ENCODE results near the gene FGA.

Gene FGA

DNA sequence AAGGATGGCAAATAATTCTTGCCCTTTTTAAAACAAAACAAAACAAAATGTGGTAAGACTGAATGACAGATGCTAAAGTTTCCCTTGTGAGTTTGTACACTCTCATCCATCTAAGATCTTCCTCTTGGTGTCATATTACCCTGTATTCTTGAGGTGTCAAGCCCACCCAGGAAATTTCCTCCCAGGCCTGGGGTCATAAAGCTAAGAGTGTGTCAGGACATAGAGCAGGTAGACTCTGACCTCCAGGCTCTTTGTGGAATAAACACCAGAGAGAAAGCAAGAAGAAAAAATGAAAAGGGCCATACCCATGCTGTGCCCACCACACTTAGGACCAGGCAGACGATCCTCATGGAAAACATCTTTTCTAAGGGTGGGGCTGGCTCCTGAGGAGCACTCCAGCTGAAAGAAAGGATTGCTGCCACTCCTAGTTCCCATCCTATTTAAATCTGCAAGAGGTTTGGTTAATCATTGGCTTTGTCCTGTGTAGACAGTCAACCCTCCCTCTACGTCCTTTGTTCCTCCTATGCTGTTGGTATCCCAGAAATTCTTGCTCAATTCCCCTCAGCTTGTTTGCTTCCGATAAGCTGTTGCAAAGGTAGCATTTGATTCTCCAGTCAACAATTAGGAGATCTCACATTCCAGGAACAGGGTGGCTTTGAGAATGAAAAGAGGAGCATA, at the start of gene FGA:
Gene FGA (minus strand): TSS at position 414 of the 678 bp plus-strand sequence. CDS start 55 bp downstream, at position 359.
- Histone ChIP-seq H3K9me3 (ENCODE audit: control insufficient read depth, low read length) (no peaks in the 10 kb centered on the region), H3K36me3 (ENCODE audit: control insufficient read depth, insufficient read depth, low read length) (no peaks in the 10 kb centered on the region), H3K4me3 (ENCODE audit: low read length) (no peak within 1 kb of the TSS), H3K4me1 (ENCODE audit: control insufficient read depth, insufficient read depth, low read length) (no peaks in the 10 kb centered on the region), H3K9ac (ENCODE audit: low read length) (no peak within 1 kb of the TSS), H3K27me3 (ENCODE audit: control insufficient read depth, insufficient read depth, low read length) (no peaks in the 10 kb centered on the region)

DNA sequence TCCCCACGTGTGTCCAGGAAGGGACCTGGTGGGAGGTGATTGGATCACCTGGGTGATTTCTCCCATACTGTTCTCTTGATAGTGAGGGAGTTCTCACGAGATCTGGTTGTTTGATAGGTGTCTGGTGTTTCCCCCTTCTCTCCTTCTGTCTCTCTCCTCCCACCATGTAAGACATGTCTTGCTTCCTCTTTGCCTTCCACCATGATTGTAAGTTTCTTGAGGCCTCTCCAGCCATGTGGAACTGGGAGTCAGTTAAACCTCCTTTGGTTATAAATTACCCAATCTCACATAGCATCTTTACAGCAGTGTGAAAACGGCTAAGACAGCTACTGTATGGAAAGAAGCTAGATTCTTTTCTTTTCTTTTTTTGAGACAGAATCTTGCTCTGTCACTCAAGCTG, 43.5 kb upstream of the FGA start:
- Histone ChIP-seq H3K27me3 (ENCODE audit: control insufficient read depth, insufficient read depth, low read length) (no peaks in the 10 kb centered on the region), H3K9ac (ENCODE audit: low read length) (no peak overlapping the region)

GRCh38 chr4:154631828-154632227, 41.3 kb upstream of the FGA start:
- Histone ChIP-seq H3K9me3 (ENCODE audit: control insufficient read depth, low read length) (no peaks in the 10 kb centered on the region), H3K27me3 (ENCODE audit: control insufficient read depth, insufficient read depth, low read length) (peaks cover 19% of the 10 kb centered on the region), H3K4me1 (ENCODE audit: control insufficient read depth, insufficient read depth, low read length) (no peaks in the 10 kb centered on the region)

More for the DNA sequence above, 43.5 kb upstream of the FGA start:
- Histone ChIP-seq H3K36me3 (ENCODE audit: control insufficient read depth, insufficient read depth, low read length) (no peaks in the 10 kb centered on the region), H3K9me3 (ENCODE audit: control insufficient read depth, low read length) (no peaks in the 10 kb centered on the region), H3K4me1 (ENCODE audit: control insufficient read depth, insufficient read depth, low read length) (no peaks in the 10 kb centered on the region), H3K4me3 (ENCODE audit: low read length) (no peak overlapping the region)

DNA sequence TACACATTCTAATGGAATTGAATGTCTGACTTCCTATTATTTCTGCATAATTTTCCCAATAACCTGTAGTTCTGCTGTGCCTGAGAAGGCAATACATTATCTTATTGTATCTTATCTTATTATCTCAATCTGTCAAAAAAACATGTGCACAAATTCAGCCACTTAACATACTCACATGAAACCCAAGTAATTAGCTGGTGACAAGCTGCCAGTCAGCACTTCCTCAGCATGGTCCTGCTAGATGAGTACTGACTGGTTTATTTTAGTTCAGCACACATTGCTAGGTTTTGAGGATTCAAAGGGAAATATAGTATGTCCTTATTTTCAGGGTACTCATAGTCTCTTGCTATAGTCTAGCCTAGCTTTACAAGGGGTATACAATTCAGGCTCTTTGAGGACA, 39.8 kb upstream of the FGA start:
- no peaks in the 10 kb centered on the region for H3K36me3 ChIP-seq (ENCODE audit: control insufficient read depth, insufficient read depth, low read length)
- no peak overlapping the region for H3K4me3 ChIP-seq (ENCODE audit: low read length)
- no peaks in the 10 kb centered on the region for H3K4me1 ChIP-seq (ENCODE audit: control insufficient read depth, insufficient read depth, low read length)
- H3K9ac ChIP-seq (ENCODE audit: low read length) = no peak overlapping the region
- H3K9me3 ChIP-seq (ENCODE audit: control insufficient read depth, low read length) = no peaks in the 10 kb centered on the region
- peaks cover 22% of the 10 kb centered on the region for H3K27me3 ChIP-seq (ENCODE audit: control insufficient read depth, insufficient read depth, low read length)

More at GRCh38 chr4:154631828-154632227, 41.3 kb upstream of the FGA start:
- Histone ChIP-seq H3K36me3 (ENCODE audit: control insufficient read depth, insufficient read depth, low read length) (no peaks in the 10 kb centered on the region), H3K4me3 (ENCODE audit: low read length) (no peak overlapping the region), H3K9ac (ENCODE audit: low read length) (no peak overlapping the region)

DNA sequence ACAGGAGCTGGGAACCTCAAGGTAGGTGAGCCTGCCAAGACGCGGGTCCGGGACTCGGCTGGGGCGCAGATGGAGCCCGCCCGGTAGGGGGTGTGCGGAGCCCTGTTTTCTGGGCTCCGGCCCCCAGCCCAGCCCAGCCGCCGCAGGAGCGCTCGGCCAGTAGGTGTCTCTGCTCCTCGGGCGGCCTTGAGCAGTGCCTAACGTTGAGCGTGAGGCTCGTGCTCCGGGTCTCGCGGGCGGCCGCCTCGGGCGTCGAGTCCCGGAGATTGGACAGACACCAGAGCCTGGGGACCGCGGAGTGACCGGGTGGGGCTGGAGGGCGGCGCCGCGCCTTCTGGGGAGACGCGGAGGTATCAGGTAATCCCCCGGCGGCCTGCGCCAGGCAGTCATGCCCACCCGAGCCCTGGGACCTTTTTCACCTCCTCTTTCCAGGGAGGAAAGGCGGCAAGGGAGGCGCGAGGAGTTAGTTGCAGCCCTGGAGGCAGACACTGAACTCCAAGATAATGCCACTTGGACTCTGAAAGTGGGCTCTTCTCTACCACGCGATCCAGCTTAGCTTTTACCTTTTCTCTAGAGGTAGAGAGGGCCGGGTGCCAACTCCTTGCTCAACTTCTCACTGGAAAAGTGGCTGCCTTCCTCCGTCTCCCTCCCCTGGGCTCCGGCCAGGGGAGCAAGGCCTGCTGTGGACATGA, 36.4 kb upstream of the FGA start:
- Histone ChIP-seq H3K27me3 (ENCODE audit: control insufficient read depth, insufficient read depth, low read length) (peaks cover 22% of the 10 kb centered on the region), H3K9ac (ENCODE audit: low read length) (peak overlapping the region; percentile 31), H3K4me1 (ENCODE audit: control insufficient read depth, insufficient read depth, low read length) (no peaks in the 10 kb centered on the region), H3K36me3 (ENCODE audit: control insufficient read depth, insufficient read depth, low read length) (no peaks in the 10 kb centered on the region), H3K9me3 (ENCODE audit: control insufficient read depth, low read length) (no peaks in the 10 kb centered on the region), H3K4me3 (ENCODE audit: low read length) (no peak overlapping the region)

DNA sequence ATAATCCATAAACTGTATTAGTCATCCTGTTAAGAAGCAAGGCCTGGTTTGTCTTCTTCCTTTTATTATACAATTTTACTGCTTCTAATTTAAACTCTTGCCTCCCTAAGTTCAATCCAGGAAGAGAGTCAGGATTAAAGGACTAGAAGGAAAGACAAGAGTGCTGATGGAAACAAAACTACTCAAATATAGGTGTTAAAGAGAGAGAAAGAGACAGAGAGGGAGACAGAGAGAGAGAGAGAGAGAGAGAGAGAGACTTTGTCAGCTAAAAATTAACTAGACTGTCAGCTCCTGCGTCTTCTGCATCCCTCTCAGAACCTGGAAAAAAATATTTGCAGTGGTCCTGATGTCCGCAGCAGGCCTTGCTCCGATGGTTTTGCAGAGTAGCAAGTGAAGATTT, 35.4 kb upstream of the FGA start:
- no peaks in the 10 kb centered on the region for H3K36me3 ChIP-seq (ENCODE audit: control insufficient read depth, insufficient read depth, low read length)
- H3K9ac ChIP-seq (ENCODE audit: low read length) = no peak overlapping the region
- H3K9me3 ChIP-seq (ENCODE audit: control insufficient read depth, low read length) = no peaks in the 10 kb centered on the region
- peaks cover 22% of the 10 kb centered on the region for H3K27me3 ChIP-seq (ENCODE audit: control insufficient read depth, insufficient read depth, low read length)
- no peaks in the 10 kb centered on the region for H3K4me1 ChIP-seq (ENCODE audit: control insufficient read depth, insufficient read depth, low read length)
- H3K4me3 ChIP-seq (ENCODE audit: low read length) = no peak overlapping the region

DNA sequence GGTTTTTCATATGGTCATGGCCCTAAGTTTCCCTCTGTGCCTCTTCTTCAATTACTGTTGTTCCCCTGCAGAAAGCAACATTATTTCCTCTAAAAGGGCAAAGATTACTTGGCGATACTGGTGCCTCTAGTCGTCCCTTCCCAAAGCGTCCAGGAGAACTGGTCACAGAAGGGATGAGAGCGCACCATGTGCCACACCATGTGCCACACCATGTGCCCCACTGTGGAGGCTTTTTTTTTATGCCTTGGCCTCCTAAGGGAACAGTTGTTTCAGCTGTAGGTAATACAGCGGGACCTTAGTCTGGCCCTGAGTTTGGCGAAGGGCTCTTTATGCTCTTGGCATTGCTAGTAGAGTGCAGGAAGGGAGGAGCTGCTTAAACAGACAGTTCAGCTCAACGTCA, 33.5 kb upstream of the FGA start:
- Histone ChIP-seq H3K36me3 (ENCODE audit: control insufficient read depth, insufficient read depth, low read length) (no peaks in the 10 kb centered on the region), H3K9me3 (ENCODE audit: control insufficient read depth, low read length) (no peaks in the 10 kb centered on the region), H3K4me1 (ENCODE audit: control insufficient read depth, insufficient read depth, low read length) (no peaks in the 10 kb centered on the region), H3K9ac (ENCODE audit: low read length) (no peak overlapping the region), H3K27me3 (ENCODE audit: control insufficient read depth, insufficient read depth, low read length) (peaks cover 22% of the 10 kb centered on the region), H3K4me3 (ENCODE audit: low read length) (no peak overlapping the region)

GRCh38 chr4:154623436-154623835, 32.9 kb upstream of the FGA start:
- Histone ChIP-seq H3K4me1 (ENCODE audit: control insufficient read depth, insufficient read depth, low read length) (no peaks in the 10 kb centered on the region), H3K4me3 (ENCODE audit: low read length) (no peak overlapping the region), H3K9me3 (ENCODE audit: control insufficient read depth, low read length) (no peaks in the 10 kb centered on the region), H3K9ac (ENCODE audit: low read length) (no peak overlapping the region), H3K36me3 (ENCODE audit: control insufficient read depth, insufficient read depth, low read length) (no peaks in the 10 kb centered on the region), H3K27me3 (ENCODE audit: control insufficient read depth, insufficient read depth, low read length) (peaks cover 17% of the 10 kb centered on the region)

DNA sequence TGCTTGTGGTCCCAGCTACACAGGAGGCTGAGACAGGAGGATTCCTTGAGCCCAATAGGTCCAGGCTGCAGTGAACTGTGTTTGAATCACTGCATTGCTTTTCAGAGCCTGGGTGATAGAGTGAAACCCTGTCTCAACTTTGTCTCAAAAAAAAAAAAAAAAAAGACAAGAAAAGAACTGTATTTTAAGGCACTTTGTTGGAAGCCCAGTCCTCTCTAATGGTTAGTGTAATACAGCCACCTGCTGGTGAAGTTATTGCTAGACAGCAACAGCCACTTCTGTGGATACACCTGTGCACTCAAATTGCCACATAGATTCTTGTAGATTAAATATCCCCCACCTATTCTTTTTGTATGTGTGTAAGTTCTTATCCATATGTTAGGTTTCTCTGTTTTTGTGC, 32.1 kb upstream of the FGA start:
- H3K36me3 ChIP-seq (ENCODE audit: control insufficient read depth, insufficient read depth, low read length) = no peaks in the 10 kb centered on the region
- H3K9me3 ChIP-seq (ENCODE audit: control insufficient read depth, low read length) = no peaks in the 10 kb centered on the region
- no peak overlapping the region for H3K4me3 ChIP-seq (ENCODE audit: low read length)
- no peak overlapping the region for H3K9ac ChIP-seq (ENCODE audit: low read length)
- peaks cover 10% of the 10 kb centered on the region for H3K27me3 ChIP-seq (ENCODE audit: control insufficient read depth, insufficient read depth, low read length)
- H3K4me1 ChIP-seq (ENCODE audit: control insufficient read depth, insufficient read depth, low read length) = no peaks in the 10 kb centered on the region

DNA sequence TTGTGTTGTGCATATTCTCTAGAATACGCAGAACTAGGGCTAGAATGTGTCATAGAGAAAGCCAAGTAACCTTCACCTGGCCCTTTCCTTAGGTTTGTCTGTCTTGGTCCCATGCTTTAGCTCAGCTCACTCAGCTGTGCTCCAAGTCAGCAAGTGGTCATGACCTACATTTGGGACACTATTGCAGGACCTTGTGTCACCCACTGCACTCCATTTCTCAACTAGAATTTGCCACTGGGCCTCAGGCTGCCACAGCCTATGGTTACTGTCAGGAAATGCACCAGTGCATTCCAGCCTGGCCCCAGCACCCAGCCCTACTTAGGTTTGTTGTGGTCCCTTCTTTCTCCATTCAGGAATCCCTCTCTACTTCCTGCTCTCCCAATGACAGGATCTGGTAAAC, 29.6 kb upstream of the FGA start:
- Histone ChIP-seq H3K27me3 (ENCODE audit: control insufficient read depth, insufficient read depth, low read length) (no peaks in the 10 kb centered on the region), H3K9ac (ENCODE audit: low read length) (no peak overlapping the region), H3K4me1 (ENCODE audit: control insufficient read depth, insufficient read depth, low read length) (no peaks in the 10 kb centered on the region), H3K9me3 (ENCODE audit: control insufficient read depth, low read length) (no peaks in the 10 kb centered on the region), H3K4me3 (ENCODE audit: low read length) (no peak overlapping the region), H3K36me3 (ENCODE audit: control insufficient read depth, insufficient read depth, low read length) (no peaks in the 10 kb centered on the region)

- H3K4me3 ChIP-seq (ENCODE audit: low read length) = no peak overlapping the region
- H3K36me3 ChIP-seq (ENCODE audit: control insufficient read depth, insufficient read depth, low read length) = no peaks in the 10 kb centered on the region
- H3K27me3 ChIP-seq (ENCODE audit: control insufficient read depth, insufficient read depth, low read length) = no peaks in the 10 kb centered on the region
- no peaks in the 10 kb centered on the region for H3K9me3 ChIP-seq (ENCODE audit: control insufficient read depth, low read length)
- no peaks in the 10 kb centered on the region for H3K4me1 ChIP-seq (ENCODE audit: control insufficient read depth, insufficient read depth, low read length)
- no peak overlapping the region for H3K9ac ChIP-seq (ENCODE audit: low read length)
Observed at GRCh38 chr4:154618708-154619315, 28.3 kb upstream of the FGA start.

- H3K9me3 ChIP-seq (ENCODE audit: control insufficient read depth, low read length) = no peaks in the 10 kb centered on the region
- H3K4me1 ChIP-seq (ENCODE audit: control insufficient read depth, insufficient read depth, low read length) = no peaks in the 10 kb centered on the region
- no peaks in the 10 kb centered on the region for H3K36me3 ChIP-seq (ENCODE audit: control insufficient read depth, insufficient read depth, low read length)
- no peaks in the 10 kb centered on the region for H3K27me3 ChIP-seq (ENCODE audit: control insufficient read depth, insufficient read depth, low read length)
- H3K9ac ChIP-seq (ENCODE audit: low read length) = no peak overlapping the region
- no peak overlapping the region for H3K4me3 ChIP-seq (ENCODE audit: low read length)
Observed at GRCh38 chr4:154617820-154618317, 27.3 kb upstream of the FGA start.
